ENCODE results near the gene SCIN.
"Not testable (repeated sequence)": the region's sequence is repeated elsewhere in the genome, so short reads cannot be mapped to it uniquely, and the experiment has no call there.

SCIN gene

GRCh38 chr7:12661581-12661980 is 91.1 kb downstream of the SCIN start:
- DNase-seq (ENCODE audit: low read depth), result no peak
- no peak for TF ChIP-seq CTCF (IDR thresholded peaks at IDR 0.05; ENCODE audit: control insufficient read depth, insufficient read depth, low read depth, low read length, missing control alignments)
- H3K4me3 ChIP-seq (ENCODE audit: control insufficient read depth, low read depth, low read length), result no peak overlapping the region

- DNase-seq (ENCODE audit: low read depth), result no peak
- no peak for TF ChIP-seq CTCF (IDR thresholded peaks at IDR 0.05; ENCODE audit: control insufficient read depth, insufficient read depth, low read depth, low read length, missing control alignments)
- no peak overlapping the region for H3K4me3 ChIP-seq (ENCODE audit: control insufficient read depth, low read depth, low read length)
These were observed 99.6 kb downstream of the SCIN start for GRCh38 chr7:12670000-12670729.

GRCh38 chr7:12670743-12671520 is 100.4 kb downstream of the SCIN start:
- no peak for TF ChIP-seq CTCF (IDR thresholded peaks at IDR 0.05; ENCODE audit: control insufficient read depth, insufficient read depth, low read depth, low read length, missing control alignments)
- H3K4me3 ChIP-seq (ENCODE audit: control insufficient read depth, low read depth, low read length), result no peak overlapping the region
- DNase-seq (ENCODE audit: low read depth), result no peak

- DNase-seq (ENCODE audit: low read depth); H3K4me3 ChIP-seq (ENCODE audit: control insufficient read depth, low read depth, low read length): not testable (repeated sequence)
These were observed 102.9 kb downstream of the SCIN start for GRCh38 chr7:12673436-12673835.

- H3K4me3 ChIP-seq (ENCODE audit: control insufficient read depth, low read depth, low read length), result no peak overlapping the region
These were observed 103.5 kb downstream of the SCIN start for GRCh38 chr7:12674053-12674452.

GRCh38 chr7:12674861-12675260 is 104.3 kb downstream of the SCIN start:
- DNase-seq (ENCODE audit: low read depth), result no peak
- no peak overlapping the region for H3K4me3 ChIP-seq (ENCODE audit: control insufficient read depth, low read depth, low read length)
- TF ChIP-seq CTCF (IDR thresholded peaks at IDR 0.05; ENCODE audit: control insufficient read depth, insufficient read depth, low read depth, low read length, missing control alignments), result peak; percentile 42

More at GRCh38 chr7:12674053-12674452, 103.5 kb downstream of the SCIN start:
- TF ChIP-seq CTCF (IDR thresholded peaks at IDR 0.05; ENCODE audit: control insufficient read depth, insufficient read depth, low read depth, low read length, missing control alignments), result no peak
- no peak for DNase-seq (ENCODE audit: low read depth)
